Stimulated activated CD4-positive, alpha-beta T cell treated with anti-CD3 and anti-CD28 coated beads, TNF-alpha, amount 100 ng/mL, for 48 hours (primary cell): Measurements from ENCODE around the gene ST3GAL2.
"Not testable (repeated sequence)": the region's sequence is repeated elsewhere in the genome, so short reads cannot be mapped to it uniquely, and the experiment has no call there.

Source experiments
- DNase-seq, 3 donors: peaks; one replicate each; pipeline ENCODE4 v3.0.0-alpha.2; 2020; ENCODE audit warnings: low read depth in 3 of 3

ST3GAL2 gene

GRCh38 chr16:70417661-70418060 lies 21.2 kb downstream of the ST3GAL2 start:
- no peak for DNase-seq

GRCh38 chr16:70416748-70417616 lies 21.9 kb downstream of the ST3GAL2 start:
- no peak for DNase-seq

- not testable (repeated sequence) for DNase-seq
These were observed 25.3 kb downstream of the ST3GAL2 start for GRCh38 chr16:70413572-70413971.

- DNase-seq = no peak
These were observed 26.5 kb downstream of the ST3GAL2 start for GRCh38 chr16:70412385-70412784.

GRCh38 chr16:70410734-70411133 lies 28.2 kb downstream of the ST3GAL2 start:
- no peak for DNase-seq

- no peak for DNase-seq
These were observed 31.1 kb downstream of the ST3GAL2 start for GRCh38 chr16:70407811-70408274.

- not testable (repeated sequence) for DNase-seq
These were observed 32.8 kb downstream of the ST3GAL2 start for GRCh38 chr16:70406104-70406503.

- no peak for DNase-seq
These were observed 35.8 kb downstream of the ST3GAL2 start for GRCh38 chr16:70402916-70403659.

- no peak for DNase-seq
These were observed 38.9 kb downstream of the ST3GAL2 start for GRCh38 chr16:70399951-70400350.

GRCh38 chr16:70399381-70399780 lies 39.5 kb downstream of the ST3GAL2 start:
- DNase-seq = no peak

GRCh38 chr16:70398177-70398743 lies 40.6 kb downstream of the ST3GAL2 start:
- DNase-seq = no peak

- DNase-seq = no peak
These were observed 42.5 kb downstream of the ST3GAL2 start for GRCh38 chr16:70396246-70396904.

- DNase-seq = peak; percentile 24 to 62 (median 45)
These were observed 43.5 kb downstream of the ST3GAL2 start for GRCh38 chr16:70395345-70395901.

- no peak for DNase-seq
These were observed 44.0 kb downstream of the ST3GAL2 start for GRCh38 chr16:70394853-70395252.

GRCh38 chr16:70393662-70394061 lies 45.2 kb downstream of the ST3GAL2 start:
- no peak for DNase-seq

- no peak for DNase-seq
These were observed 46.3 kb downstream of the ST3GAL2 start for GRCh38 chr16:70392606-70393005.

- no peak for DNase-seq
These were observed 46.9 kb downstream of the ST3GAL2 start for GRCh38 chr16:70391881-70392481.

- DNase-seq = no peak
These were observed 47.5 kb downstream of the ST3GAL2 start for GRCh38 chr16:70391446-70391845.

GRCh38 chr16:70390774-70391173 lies 48.1 kb downstream of the ST3GAL2 start:
- no peak for DNase-seq

- no peak for DNase-seq
These were observed 50.8 kb downstream of the ST3GAL2 start for GRCh38 chr16:70388006-70388680.
